Stimulated activated memory B cell treated with anti-CD40 and anti-IgM and Interleukin-4, amounts not matched to agents 10 μg/mL and 1 μg/mL and 100 μg/mL, for 72 hours (primary cell): ENCODE data around the gene CSNK2B.

Experiments used
- ATAC-seq: fragments of 150-1000 bp; cut with Tn5 transposase; 2 replicates; pipeline ENCODE4 v1.10.0; 2021
- H3K27ac Mint-ChIP-seq: one replicate; pipeline ENCODE4 v1.8.0; 2022; ENCODE audit warnings: mild to moderate bottlenecking, mixed read lengths
- H3K27me3 Mint-ChIP-seq: one replicate; pipeline ENCODE4 v1.8.0; 2022; ENCODE audit warnings: mixed read lengths
- H3K36me3 Mint-ChIP-seq: one replicate; pipeline ENCODE4 v1.8.0; 2022; ENCODE audit warnings: mixed read lengths
- H3K4me1 Mint-ChIP-seq: one replicate; pipeline ENCODE4 v1.8.0; 2022; ENCODE audit warnings: mixed read lengths
- H3K4me3 Mint-ChIP-seq: one replicate; pipeline ENCODE4 v1.8.0; 2022; ENCODE audit warnings: mild to moderate bottlenecking, moderate library complexity, mixed read lengths
- H3K9me3 Mint-ChIP-seq: one replicate; pipeline ENCODE4 v1.8.0; 2022; ENCODE audit warnings: mixed read lengths

The CSNK2B gene

DNA sequence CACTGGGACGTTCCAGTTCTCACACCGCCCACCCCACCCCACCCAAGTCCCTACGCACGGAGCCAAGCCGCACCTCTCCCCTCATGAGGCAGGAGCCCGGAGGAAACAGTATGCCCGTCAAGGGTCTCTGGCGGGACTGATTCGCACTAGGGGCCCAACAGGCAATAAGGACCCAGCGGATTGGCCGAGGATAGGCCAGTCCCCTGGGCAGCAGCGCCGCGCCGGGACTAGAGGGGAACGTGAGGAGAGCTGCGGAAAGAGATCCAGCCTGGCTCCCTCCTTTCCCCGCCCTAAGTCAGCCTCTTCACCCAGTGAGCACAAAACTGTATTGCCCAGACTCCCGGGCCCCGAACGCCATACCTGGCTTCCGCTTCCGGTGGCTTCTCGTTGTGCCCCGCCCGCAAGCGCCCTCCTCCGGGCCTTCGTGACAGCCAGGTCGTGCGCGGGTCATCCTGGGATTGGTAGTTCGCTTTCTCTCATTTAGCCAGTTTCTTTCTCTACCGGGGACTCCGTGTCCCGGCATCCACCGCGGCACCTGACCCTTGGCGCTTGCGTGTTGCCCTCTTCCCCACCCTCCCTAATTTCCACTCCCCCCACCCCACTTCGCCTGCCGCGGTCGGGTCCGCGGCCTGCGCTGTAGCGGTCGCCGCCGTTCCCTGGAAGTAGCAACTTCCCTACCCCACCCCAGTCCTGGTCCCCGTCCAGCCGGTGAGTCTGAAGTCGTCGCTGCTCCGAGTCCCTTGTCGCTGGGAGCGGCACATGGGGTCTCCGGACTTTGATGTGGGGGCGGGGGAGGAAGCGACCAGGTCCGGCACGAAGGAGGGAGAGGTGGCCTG, at the start of gene CSNK2B:
CSNK2B (plus strand) TSS at position 580 of the 836 bp plus-strand sequence. CDS start 752 bp downstream, outside the sequence.
- peak; percentile 94 for ATAC-seq
- peaks cover 67% of the 10 kb centered on the region for H3K4me1 Mint-ChIP-seq
- H3K36me3 Mint-ChIP-seq = peaks cover 57% of the 10 kb centered on the region
- peak within 1 kb of the TSS; percentile 95 for H3K4me3 Mint-ChIP-seq
- no peaks in the 10 kb centered on the region for H3K9me3 Mint-ChIP-seq
- peak within 1 kb of the TSS; percentile 98 for H3K27ac Mint-ChIP-seq
- no peaks in the 10 kb centered on the region for H3K27me3 Mint-ChIP-seq

DNA sequence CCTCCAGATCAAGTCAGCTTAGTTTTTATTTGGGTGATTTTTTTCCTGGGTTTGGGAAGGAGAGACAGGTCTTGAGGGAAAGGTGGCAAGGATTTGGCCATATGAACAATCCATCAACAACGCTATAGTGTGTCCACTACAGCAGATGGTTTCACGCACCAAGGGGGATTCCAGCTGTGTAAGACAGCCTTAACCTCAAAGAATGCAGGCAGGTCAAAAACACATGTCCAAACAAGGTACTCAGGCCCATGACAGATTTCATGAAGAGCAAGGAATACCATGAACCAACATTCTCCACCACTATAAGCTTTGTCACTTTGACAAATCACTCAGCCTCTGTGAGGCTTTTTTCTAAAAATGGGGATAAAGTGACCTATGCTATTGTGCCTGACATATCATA, 48.9 kb upstream of the CSNK2B start:
- ATAC-seq = no peak
- H3K4me1 Mint-ChIP-seq = peaks cover 40% of the 10 kb centered on the region
- peaks cover 7% of the 10 kb centered on the region for H3K36me3 Mint-ChIP-seq
- H3K4me3 Mint-ChIP-seq = no peak overlapping the region
- H3K27ac Mint-ChIP-seq = no peak overlapping the region
- no peaks in the 10 kb centered on the region for H3K9me3 Mint-ChIP-seq
- no peaks in the 10 kb centered on the region for H3K27me3 Mint-ChIP-seq

DNA sequence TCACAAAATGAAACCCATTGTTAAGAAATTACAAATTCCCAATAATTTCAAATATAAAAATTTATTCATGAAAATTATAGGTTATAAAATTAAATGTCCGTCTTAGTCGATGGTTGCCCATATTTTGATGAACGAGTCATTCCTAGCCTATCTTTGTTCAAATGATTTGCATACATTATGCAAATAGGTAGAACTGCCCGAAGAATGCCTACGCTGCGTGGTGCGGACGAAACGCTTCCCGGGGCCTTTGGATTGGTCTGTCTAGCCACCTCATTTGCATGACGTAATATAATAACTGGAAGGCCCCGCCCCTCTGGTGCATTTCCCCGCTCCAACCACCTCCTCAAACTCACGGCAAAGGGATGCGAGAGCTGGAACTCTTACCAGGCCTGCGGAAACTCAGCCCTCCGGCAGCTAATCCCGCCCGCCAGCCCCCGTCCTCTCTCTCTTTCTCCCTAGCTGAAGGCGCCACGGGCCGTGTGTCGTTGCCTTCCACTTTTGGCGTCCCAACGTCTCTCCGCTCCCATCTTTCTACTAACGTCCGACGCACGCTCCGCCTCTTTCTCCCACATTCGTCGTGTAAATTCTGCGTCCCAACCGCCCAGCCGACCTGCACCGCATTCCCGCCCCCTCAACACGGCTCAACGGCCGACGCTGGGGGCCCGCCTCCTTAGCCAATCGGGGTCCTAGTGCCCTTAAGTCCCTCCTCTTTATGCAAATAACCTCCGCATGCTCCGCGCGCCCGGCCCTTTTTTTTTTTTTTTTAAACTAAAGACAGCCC, 45.9 kb upstream of the CSNK2B start:
- ATAC-seq = peak; percentile 96
- H3K36me3 Mint-ChIP-seq = peaks cover 24% of the 10 kb centered on the region

DNA sequence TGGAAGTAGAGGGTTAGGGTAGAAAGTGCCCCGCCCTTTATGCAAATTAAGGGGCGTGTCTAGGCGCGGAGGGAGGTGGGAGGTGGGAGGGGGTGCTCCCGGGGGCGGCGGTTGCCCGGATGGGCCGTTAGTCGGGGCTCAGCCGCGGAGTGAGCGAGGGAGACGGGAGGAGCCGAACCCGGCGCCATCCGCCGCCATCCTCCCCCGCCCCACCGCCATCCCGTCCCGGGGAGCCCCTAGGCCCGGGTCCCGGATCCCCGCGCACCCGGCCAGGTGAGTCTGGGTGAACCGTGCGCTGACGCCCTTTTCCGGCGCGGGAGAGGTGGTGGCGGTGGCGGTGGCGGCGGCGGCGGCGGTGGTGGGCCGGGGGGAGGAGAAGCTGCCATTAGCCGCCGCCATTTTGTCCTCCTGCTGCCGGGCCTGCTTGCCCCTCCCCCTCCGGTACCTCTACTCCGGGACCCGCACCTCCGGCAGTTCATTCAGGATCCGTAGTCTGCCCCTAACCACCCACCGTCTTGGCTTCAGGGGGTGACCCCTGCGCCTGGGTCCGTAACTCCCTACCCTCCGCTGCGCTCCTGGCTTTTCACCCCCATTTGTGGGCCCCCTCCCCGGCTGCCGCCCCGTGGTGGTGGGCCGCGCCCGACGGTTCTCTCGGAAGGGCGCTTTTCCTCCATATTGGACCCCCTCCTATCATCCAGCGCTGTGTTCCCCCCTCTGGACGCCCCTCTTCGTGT, 45.1 kb upstream of the CSNK2B start, which contains the start of gene PRRC2A:
PRRC2A (plus strand) TSS at position 130 of the 734 bp plus-strand sequence. CDS start 2,075 bp downstream, outside the sequence.
- Mint-ChIP-seq H3K4me3 (peak within 1 kb of the TSS; percentile 82), H3K4me1 (peaks cover 29% of the 10 kb centered on the region), H3K27ac (peak within 1 kb of the TSS; percentile 88), H3K36me3 (peaks cover 32% of the 10 kb centered on the region), H3K27me3 (no peaks in the 10 kb centered on the region), H3K9me3 (no peaks in the 10 kb centered on the region)
- peak; percentile 58 for ATAC-seq

More for the DNA sequence above, 45.9 kb upstream of the CSNK2B start:
- H3K4me1 Mint-ChIP-seq = peaks cover 36% of the 10 kb centered on the region
- peak overlapping the region; percentile 82 for H3K4me3 Mint-ChIP-seq
- no peaks in the 10 kb centered on the region for H3K27me3 Mint-ChIP-seq
- H3K27ac Mint-ChIP-seq = peak overlapping the region; percentile 88
- no peaks in the 10 kb centered on the region for H3K9me3 Mint-ChIP-seq

DNA sequence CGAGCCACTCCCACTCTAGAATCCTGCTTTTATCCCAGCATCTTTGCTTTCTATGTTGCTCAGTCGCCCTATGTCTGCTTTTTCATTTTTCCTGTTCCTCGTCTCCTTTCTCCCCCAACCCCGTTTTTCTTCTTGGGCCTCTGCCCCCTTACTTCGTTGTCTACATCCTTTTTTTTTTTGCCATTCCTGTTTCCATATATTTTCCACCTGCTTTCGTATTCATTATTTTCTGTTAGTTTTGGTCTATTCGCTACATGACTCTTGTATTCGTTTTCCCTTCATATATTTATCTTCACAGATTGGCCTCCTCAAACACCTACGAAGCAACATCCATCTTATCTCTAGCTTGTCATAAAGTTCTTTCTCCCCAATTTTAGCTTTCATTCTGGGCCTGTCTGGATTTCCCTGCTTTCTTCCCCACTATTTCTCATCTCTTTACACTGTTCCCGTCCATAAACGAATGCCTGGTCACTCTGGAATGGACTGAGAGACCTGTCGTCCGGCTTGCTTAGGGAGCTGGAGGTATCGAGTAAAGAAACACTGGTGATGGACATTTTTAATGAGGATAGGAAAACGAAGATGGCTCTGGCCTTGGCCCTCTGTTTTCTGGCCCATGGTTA, 44.5 kb upstream of the CSNK2B start:
- Mint-ChIP-seq H3K4me1 (peaks cover 22% of the 10 kb centered on the region), H3K4me3 (peak overlapping the region; percentile 82), H3K9me3 (no peaks in the 10 kb centered on the region), H3K27ac (peak overlapping the region; percentile 88), H3K27me3 (no peaks in the 10 kb centered on the region), H3K36me3 (peaks cover 39% of the 10 kb centered on the region)
- ATAC-seq = no peak

DNA sequence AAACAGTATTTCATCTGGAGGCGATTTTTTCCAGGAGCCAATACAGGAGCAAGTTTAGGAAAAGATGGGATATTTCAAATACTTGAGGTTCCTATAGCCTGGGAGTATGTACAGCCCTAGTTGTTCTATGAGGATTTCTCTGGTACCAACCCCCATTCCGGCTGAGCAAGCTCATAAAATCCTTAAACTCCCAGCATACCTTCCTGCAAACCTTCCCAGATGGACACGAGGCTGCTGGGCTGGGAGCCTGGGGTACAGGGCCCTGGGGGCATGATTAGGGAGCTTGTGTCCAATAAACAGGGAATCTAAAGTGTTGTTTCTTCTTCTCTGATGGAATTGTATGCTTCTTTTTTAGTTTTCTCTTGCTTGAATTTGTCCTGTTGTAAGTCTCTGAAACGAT, 43.9 kb upstream of the CSNK2B start:
- Mint-ChIP-seq H3K27ac (peak overlapping the region; percentile 88), H3K4me3 (peak overlapping the region; percentile 82), H3K4me1 (peaks cover 18% of the 10 kb centered on the region), H3K9me3 (no peaks in the 10 kb centered on the region), H3K36me3 (peaks cover 44% of the 10 kb centered on the region), H3K27me3 (no peaks in the 10 kb centered on the region)
- ATAC-seq = no peak

DNA sequence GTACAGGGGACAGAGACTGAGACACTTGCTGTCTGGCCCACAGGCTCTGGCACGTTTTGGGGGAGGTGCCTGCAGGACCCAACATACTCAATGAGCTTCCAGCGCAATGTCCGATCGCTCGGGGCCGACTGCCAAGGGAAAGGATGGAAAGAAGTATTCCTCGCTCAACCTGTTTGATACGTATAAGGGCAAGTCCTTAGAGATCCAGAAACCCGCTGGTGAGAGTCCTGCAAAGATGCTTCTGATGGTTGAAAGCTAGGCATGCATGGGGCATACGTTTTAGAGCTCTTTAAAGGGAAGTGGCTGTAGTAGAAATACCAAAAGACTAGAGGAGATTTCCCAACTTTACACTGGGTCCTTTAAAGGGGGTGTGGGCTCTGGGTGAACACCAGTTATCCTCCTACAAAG, 43.2 kb upstream of the CSNK2B start:
- ATAC-seq = no peak
- H3K27ac Mint-ChIP-seq = peak overlapping the region; percentile 88
- no peaks in the 10 kb centered on the region for H3K9me3 Mint-ChIP-seq
- H3K4me1 Mint-ChIP-seq = peaks cover 22% of the 10 kb centered on the region
- H3K36me3 Mint-ChIP-seq = peaks cover 51% of the 10 kb centered on the region
- H3K27me3 Mint-ChIP-seq = no peaks in the 10 kb centered on the region
- H3K4me3 Mint-ChIP-seq = peak overlapping the region; percentile 82

DNA sequence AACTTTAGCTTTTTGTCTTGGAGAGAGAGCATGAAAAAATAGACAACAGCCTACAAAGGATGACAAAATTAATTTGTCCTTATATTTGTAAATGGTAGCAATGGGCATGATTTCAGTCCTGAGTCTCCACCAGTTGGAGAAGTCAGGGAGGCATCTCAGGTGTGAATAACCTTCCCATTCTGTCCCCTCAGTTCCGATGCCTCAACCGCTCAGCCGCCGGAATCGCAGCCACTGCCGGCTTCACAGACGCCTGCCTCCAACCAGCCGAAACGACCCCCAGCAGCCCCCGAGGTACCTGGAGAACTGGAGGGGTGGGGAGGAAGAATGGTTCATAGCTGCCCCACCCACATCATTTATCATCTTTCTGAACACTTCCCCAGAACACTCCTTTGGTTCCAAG, 41.8 kb upstream of the CSNK2B start:
- ATAC-seq = no peak
- H3K4me1 Mint-ChIP-seq = peaks cover 24% of the 10 kb centered on the region
- no peaks in the 10 kb centered on the region for H3K9me3 Mint-ChIP-seq
- H3K36me3 Mint-ChIP-seq = peaks cover 61% of the 10 kb centered on the region
- H3K27ac Mint-ChIP-seq = no peak overlapping the region
- H3K4me3 Mint-ChIP-seq = no peak overlapping the region
- no peaks in the 10 kb centered on the region for H3K27me3 Mint-ChIP-seq

DNA sequence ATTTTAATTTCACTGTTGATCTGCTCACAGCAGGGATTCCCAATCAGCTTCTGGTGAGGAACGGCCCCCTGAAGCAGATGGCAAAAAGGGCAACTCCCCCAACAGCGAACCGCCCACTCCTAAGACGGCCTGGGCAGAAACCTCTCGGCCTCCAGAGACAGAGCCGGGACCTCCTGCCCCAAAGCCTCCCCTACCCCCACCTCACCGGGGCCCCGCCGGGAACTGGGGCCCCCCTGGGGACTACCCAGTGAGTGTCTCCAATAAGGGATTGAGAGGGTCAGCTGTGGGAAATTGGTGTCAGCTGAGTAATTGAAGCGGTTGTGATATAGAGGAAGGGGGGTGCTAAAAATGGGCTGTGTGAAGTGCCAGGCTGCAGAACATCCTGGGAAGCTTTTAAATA, 38.9 kb upstream of the CSNK2B start:
- no peak for ATAC-seq
- no peaks in the 10 kb centered on the region for H3K27me3 Mint-ChIP-seq
- H3K27ac Mint-ChIP-seq = peak overlapping the region; percentile 1
- H3K4me1 Mint-ChIP-seq = peaks cover 15% of the 10 kb centered on the region
- no peak overlapping the region for H3K4me3 Mint-ChIP-seq
- H3K9me3 Mint-ChIP-seq = no peaks in the 10 kb centered on the region
- peaks cover 82% of the 10 kb centered on the region for H3K36me3 Mint-ChIP-seq

DNA sequence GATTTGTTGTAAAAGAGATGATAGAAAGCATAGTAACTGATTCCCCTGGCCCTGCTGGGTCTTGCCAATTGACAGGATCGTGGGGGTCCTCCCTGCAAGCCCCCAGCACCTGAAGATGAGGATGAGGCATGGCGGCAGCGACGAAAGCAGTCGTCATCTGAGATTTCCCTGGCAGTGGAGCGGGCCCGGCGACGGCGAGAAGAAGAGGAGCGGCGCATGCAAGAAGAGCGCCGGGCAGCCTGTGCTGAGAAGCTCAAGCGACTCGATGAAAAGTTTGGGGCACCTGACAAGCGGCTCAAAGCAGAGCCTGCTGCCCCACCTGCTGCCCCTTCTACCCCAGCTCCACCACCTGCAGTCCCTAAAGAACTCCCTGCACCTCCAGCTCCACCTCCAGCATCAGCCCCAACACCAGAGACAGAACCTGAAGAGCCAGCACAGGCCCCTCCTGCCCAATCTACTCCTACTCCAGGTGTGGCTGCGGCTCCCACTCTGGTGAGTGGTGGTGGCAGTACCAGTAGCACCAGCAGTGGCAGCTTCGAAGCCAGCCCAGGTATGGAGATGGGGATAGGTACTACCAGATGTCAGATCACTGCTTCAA, 38.1 kb upstream of the CSNK2B start:
- Mint-ChIP-seq H3K4me1 (peaks cover 6% of the 10 kb centered on the region), H3K27ac (peak overlapping the region; percentile 1), H3K36me3 (peaks cover 82% of the 10 kb centered on the region), H3K4me3 (no peak overlapping the region), H3K9me3 (no peaks in the 10 kb centered on the region), H3K27me3 (no peaks in the 10 kb centered on the region)
- no peak for ATAC-seq

DNA sequence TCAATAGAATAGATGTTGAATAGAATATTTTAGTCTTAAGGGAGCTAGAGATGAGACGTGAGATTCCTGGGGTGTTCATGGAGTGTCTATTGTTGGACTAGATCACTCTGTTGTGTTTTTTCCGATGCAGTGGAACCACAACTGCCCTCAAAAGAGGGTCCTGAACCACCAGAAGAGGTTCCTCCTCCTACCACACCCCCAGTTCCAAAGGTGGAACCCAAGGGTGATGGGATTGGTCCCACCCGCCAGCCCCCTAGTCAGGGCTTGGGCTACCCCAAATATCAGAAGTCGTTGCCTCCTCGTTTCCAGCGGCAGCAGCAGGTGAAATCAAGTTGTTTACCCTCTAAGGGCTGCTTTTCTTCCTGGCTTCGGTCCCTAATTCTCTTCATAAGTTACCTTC, 36.9 kb upstream of the CSNK2B start:
- Mint-ChIP-seq H3K27ac (no peak overlapping the region), H3K27me3 (no peaks in the 10 kb centered on the region), H3K4me1 (peaks cover 6% of the 10 kb centered on the region), H3K9me3 (no peaks in the 10 kb centered on the region), H3K4me3 (no peak overlapping the region), H3K36me3 (peaks cover 89% of the 10 kb centered on the region)
- ATAC-seq = no peak

DNA sequence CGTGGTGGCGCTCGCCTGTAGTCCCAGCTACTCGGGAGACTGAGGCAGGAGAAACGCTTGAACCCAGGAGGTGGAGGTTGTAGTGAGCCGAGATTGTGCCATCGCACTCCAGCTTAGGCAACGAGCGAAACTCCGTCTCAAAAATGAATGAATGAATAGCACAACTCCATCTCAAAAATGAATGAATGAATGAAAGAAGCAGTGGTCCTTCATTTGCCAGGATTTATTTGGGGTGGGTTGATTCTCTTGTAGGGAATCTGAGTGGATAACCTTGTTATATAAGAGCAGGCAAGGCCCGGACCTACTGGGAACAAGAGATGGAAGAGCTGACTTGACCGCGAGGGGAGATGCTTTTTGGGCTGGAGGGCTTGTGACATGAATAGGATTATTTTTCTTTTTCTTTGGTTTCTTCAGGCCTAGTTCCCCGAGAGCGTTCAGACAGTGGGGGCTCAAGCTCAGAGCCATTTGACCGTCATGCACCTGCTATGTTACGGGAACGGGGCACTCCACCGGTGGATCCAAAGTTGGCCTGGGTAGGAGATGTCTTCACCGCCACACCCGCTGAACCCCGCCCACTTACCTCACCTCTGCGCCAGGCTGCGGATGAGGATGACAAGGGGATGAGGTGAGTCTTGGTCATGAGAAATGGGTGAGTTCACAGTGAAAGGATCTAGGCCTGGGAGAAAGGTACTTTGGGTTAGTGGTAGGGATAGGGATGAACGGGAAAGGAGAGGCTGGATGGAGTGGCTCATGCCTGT, 35.5 kb upstream of the CSNK2B start:
- no peak overlapping the region for H3K4me3 Mint-ChIP-seq
- H3K27me3 Mint-ChIP-seq = no peaks in the 10 kb centered on the region
- H3K9me3 Mint-ChIP-seq = no peaks in the 10 kb centered on the region
- H3K36me3 Mint-ChIP-seq = peaks cover 95% of the 10 kb centered on the region
- peak overlapping the region; percentile 25 for H3K27ac Mint-ChIP-seq
- H3K4me1 Mint-ChIP-seq = peaks cover 6% of the 10 kb centered on the region
- no peak for ATAC-seq

DNA sequence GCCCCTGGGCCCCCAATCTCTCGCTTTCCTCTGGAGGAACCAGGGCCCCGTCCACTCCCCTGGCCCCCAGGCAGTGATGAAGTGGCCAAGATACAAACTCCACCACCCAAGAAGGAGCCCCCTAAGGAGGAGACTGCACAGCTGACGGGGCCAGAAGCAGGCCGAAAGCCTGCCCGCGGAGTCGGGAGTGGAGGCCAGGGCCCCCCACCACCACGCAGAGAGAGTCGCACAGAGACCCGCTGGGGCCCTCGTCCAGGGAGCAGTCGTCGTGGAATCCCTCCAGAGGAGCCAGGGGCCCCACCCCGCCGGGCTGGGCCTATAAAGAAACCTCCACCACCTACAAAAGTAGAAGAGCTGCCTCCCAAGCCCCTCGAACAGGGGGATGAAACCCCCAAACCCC, 34.7 kb upstream of the CSNK2B start:
- Mint-ChIP-seq H3K9me3 (no peaks in the 10 kb centered on the region), H3K36me3 (peaks cover 92% of the 10 kb centered on the region), H3K27ac (peak overlapping the region; percentile 25), H3K27me3 (no peaks in the 10 kb centered on the region), H3K4me1 (peaks cover 6% of the 10 kb centered on the region), H3K4me3 (no peak overlapping the region)
- no peak for ATAC-seq
